ENCODE results near the gene ETFA. TPM values are rescaled to one million over a fixed set of nuclear protein-coding genes. Genes with fewer than 3 reads are reported as not detected.

Gene ETFA
- polyA plus RNA-seq, 3 donors: 167 to 177 (median 173) TPM

DNA sequence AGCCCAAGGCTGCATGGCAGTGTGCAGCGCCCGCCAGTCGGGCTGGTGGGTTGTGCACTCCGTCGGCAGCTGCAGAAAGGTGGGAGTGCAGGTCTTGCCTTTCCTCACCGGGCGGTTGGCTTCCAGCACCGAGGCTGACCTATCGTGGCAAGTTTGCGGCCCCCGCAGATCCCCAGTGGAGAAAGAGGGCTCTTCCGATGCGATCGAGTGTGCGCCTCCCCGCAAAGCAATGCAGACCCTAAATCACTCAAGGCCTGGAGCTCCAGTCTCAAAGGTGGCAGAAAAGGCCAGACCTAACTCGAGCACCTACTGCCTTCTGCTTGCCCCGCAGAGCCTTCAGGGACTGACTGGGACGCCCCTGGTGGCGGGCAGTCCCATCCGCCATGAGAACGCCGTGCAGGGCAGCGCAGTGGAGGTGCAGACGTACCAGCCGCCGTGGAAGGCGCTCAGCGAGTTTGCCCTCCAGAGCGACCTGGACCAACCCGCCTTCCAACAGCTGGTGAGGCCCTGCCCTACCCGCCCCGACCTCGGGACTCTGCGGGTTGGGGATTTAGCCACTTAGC, 29.6 kb upstream of the ETFA start:
- DNase-seq (ENCODE audit: low read depth in 3 of 3, low spot score in 2 of 3): no peak

- DNase-seq (ENCODE audit: low read depth in 3 of 3, low spot score in 2 of 3): no peak
Measured at GRCh38 chr15:76340198-76340802, 29.0 kb upstream of the ETFA start.

- DNase-seq (ENCODE audit: low read depth in 3 of 3, low spot score in 2 of 3): no peak
Measured at GRCh38 chr15:76339305-76340197, 28.3 kb upstream of the ETFA start.

- DNase-seq (ENCODE audit: low read depth in 3 of 3, low spot score in 2 of 3): no peak
Measured at GRCh38 chr15:76338486-76339304, 27.4 kb upstream of the ETFA start.

DNA sequence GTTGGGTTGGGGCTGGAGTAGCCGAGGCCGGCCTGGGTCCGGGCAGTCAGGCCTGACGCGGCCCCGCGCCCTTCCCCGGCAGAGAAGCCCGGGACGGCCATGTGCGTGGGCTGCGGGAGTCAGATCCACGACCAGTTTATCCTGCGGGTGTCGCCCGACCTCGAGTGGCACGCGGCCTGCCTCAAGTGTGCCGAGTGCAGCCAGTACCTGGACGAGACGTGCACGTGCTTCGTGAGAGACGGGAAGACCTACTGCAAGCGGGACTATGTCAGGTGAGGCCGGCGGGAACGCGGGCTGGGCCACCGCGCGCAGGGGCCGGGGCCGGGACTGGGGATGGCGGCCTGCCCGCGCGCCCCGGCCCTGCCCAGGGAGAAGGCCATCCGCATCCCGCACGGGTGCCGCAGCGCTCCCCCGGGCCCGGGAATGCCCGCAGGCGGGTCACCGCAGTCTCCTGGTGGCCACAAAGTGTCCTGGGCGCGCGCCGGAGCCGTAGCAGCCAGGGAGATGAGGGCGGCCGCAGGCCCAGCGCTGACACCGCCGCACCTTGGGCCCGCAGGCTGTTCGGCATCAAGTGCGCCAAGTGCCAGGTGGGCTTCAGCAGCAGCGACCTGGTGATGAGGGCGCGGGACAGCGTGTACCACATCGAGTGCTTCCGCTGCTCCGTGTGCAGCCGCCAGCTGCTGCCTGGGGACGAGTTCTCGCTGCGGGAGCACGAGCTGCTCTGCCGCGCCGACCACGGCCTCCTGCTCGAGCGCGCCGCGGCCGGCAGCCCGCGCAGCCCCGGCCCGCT, 26.6 kb upstream of the ETFA start:
- DNase-seq (ENCODE audit: low read depth in 3 of 3, low spot score in 2 of 3): no peak

DNA sequence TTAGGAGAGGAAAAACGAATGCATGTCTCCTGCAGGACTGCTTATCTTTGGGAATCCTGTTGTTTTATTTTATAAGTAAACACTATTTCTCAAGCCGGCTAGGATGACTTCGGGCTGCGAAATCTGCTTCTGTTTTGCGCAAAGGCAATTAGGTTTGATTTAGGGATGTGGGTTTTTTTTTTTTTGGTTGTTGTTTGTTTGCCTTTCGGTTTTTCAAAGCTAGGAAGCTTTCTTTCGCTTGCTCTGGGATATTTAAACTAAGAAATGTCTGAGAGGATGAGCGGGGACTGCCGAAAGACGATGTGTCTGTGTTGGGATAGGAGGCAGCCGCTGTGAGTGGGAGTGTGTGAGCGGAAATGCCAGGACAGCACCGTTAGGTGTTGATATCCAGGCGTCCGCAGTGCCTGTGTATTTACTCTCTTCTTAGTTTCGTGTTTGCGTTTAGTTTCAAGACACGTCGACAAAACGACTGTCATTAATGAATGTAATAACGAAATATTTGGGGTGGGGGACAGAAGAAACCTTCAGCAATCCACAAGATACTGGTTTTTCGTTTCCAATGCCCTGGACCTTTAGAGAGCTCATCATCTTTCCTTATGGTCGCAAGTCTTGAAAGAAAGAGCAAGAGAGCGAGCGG, 25.9 kb upstream of the ETFA start:
- no peak for DNase-seq (ENCODE audit: low read depth in 3 of 3, low spot score in 2 of 3)

- DNase-seq (ENCODE audit: low read depth in 3 of 3, low spot score in 2 of 3): no peak
Measured at GRCh38 chr15:76336254-76337058, 25.2 kb upstream of the ETFA start, which contains the start of gene ISL2. Gene ISL2, plus strand, starts transcription at chr15:76336773. Its CDS starts 111 bp downstream, at chr15:76336884.

DNA sequence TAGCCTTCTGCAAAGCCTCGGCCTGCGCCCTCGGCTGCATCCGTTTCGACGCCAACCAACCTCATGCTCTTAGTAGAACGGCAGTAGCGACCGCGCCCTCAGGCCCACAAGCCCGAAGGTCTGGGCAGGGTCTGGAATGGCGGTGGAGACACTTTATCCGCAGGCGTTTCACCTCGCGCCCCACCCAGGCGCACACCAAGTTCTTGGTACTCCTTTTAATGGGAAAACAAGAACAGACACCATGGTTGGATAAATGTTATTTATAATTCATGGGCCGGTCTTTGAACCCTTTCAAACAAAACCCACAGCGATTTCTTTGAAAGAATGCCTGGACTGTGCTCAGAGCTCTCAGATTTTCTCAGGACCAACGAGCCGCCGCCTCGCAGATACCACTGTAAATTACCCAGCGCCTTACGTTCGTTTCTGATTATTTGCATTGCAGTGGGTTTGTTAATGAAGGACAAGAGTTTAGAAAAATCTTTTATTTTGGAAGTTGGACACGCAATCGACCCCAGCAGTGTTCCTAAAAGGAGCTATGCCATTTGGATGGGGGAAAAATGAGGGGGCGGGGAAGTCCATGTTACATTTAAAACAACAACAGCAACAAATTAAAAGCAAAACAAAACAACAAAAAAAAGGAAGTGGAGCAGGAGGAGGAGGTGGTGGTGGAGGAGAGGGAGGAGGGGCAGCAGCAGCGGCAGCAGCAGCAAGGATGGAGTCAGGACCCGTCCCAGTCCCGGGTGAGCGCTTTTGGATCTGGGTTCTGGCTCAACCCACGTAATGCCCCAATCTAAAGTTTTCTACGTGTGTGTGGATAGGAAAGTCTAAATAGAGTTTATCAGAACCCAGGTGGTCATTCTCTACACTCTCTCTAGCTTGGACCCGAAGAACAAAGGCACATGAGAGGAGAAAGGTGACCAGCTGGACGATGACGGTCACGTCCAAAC, 24.3 kb upstream of the ETFA start:
- no peak for DNase-seq (ENCODE audit: low read depth in 3 of 3, low spot score in 2 of 3)

DNA sequence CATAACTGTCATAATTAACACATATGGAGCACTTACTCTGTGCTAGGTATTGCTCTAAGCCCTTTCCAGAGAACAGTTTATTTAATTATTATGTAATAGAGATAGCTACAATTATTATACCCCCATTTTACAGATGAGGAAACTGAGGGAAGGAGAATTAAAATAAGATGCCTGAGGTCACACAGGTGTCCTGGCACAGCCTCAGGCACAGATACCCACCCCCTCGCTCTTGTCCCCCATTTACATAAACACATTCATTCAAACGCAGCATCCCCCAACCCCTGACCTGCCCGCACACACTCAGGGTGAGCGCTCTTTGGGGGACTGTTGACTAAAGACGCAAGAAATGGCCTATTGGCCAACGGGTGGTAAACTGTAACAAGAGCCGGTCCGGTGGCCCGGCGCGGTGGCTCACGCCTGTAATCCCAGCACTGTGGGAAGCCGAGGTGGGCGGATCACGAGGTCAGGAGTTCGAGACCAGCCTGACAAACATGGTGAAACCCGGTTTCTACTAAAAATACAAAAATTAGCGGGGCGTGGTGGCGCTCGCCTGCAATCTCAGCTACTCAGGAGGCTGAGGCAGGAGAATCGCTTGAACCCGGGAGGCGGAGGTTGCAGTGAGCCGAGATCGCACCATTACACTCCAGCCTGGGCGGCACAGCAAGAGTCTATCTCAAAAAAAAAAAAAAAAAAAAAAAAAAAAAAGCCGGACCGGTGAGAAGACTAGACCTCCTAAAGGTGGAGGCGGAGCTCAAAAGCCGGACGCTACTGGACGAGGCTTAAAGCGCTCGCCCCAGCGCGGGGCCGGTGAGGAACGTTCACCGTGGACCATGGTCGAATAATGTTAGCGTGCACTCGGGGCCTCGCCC, 23.4 kb upstream of the ETFA start:
- DNase-seq (ENCODE audit: low read depth in 3 of 3, low spot score in 2 of 3): no peak

DNA sequence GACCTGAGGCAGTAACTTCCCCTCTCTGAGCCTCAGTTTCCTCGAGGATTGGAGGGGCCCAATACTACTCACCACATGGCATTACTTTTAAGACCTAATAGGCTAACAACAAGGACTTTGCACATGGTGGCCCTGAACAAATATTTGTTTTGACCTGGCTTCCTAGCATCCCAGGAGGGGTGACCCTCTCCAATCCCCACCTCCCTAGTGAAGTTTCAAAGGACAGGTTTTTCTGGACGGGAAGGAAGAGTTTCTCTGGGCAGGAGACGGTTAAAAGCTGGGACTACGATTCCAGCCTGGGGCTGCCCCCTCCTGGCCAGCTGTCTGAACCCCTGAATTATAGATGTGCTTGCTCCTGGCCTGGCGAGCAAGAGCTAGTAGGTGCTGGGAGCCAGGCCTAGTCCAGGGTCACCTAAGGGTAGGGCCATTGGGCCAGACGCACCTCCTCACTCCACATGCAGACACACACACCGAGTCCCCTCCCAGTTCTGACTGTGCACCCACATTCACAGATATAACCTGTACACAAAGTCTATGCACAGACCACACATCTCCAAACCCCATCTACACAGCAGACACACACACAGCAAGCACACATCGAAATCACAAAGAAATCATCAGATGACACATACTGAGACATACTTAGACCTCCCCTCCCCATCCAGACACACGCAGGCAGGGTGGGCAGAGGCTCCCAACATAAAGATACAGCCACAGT, 22.6 kb upstream of the ETFA start:
- no peak for DNase-seq (ENCODE audit: low read depth in 3 of 3, low spot score in 2 of 3)

- DNase-seq (ENCODE audit: low read depth in 3 of 3, low spot score in 2 of 3): no peak
Measured at GRCh38 chr15:76333309-76333708, 22.0 kb upstream of the ETFA start.

DNA sequence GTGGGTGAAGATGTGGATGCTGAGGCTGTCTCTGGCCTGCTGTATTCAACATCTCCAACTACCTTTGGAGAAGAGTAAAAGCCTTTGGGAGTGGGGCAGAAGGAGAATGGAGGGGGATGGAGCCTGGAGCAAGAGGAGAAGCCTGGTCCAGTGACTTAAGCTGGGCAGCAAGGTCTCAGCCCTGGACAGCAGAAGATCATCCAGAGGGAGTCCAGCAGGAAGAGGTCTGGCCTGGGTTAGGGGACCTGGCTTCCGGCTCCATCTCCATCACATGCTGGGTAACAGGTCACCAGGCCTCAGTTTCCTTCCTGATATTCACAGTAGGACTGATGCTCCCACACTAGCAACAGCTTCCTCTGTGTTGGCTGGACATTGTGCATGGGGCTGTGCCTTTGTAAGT, 21.5 kb upstream of the ETFA start:
- no peak for DNase-seq (ENCODE audit: low read depth in 3 of 3, low spot score in 2 of 3)

DNA sequence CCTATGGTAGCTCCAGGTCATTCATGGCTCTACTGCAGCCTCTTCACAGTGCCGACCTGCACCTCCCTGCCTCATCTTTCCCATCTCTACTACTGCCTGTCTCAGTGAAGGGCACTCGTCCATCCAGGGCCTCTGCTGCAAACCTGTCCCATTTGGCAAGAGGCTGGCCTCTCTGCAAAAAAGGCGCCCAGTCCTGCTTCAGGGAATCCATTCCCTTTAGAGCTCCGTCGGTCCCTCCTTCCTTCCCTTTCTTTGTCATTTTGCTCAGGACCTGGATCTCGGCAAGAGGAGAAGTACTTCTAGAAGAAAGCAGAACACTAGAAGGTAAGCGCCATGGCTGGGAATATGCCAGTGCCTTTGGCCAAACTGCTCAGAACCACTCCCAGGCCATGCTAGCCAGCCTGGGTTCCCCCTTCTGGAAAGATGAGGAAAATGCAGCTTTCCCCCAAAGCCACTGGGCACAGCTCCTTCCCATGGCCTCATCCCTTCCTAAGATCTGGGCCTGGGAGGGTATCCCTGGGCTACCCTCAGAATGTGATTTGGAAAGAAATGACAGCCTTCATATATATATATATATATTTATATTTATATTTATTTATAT, 18.9 kb upstream of the ETFA start:
- DNase-seq (ENCODE audit: low read depth in 3 of 3, low spot score in 2 of 3): no peak

GRCh38 chr15:76328958-76329357, 17.7 kb upstream of the ETFA start:
- DNase-seq (ENCODE audit: low read depth in 3 of 3, low spot score in 2 of 3): no peak

- no peak for DNase-seq (ENCODE audit: low read depth in 3 of 3, low spot score in 2 of 3)
Measured at GRCh38 chr15:76328106-76328696, 16.9 kb upstream of the ETFA start.

Measured in right renal cortex interstitium (tissue), 3 donors.